ENCODE data around the gene NEDD9. TPM values are rescaled to one million over a fixed set of nuclear protein-coding genes. Genes with fewer than 3 reads are reported as not detected.

The NEDD9 gene
- total and polyA plus RNA-seq, 2 of the 13 experiments (the other 11 are each of a cell fraction or from before 2014, with no cell fraction given) = 27.1 to 389 TPM

DNA sequence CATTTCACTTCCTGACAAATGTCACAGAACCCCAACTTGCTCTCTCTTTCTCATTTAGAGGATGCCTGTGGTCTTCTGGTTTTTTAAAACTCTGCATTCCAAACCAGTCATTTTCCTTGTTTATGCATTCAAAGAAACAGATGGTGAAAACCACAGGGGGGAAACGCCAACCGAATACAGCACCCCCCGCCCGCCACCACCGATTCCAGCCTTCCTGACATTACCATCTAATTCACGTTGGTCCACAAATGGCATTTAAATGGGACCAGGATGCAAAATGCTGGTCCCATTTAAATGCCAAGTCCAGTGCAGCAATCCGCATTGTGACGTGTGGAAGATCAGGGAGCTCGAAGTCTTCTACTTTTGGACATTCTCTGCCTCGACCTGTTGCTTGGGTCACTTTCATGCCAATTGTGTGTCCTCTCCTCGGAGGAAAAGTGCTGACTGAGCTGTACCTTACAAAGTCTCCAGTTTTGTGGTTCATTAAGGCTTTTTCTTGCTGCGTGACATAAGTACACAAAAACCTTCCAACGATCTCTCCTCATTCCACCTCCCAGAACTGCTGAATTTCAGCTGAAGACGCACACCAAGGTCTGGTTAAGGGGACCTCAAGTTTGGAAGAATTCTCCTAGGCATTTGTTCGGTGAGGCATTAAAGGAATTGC lies 35.8 kb downstream of the NEDD9 start:
- ChIA-PET POLR2A (no interaction called here), CTCF (ENCODE audit: low intra/inter-chr PET ratio, low total read pairs) (no interaction called here)
- Histone ChIP-seq H3K36me3 (replicated peaks in 1 of 2; ENCODE audit: control insufficient read depth in 1 of 2, insufficient read depth in 2 of 2, low read length in 2 of 2) (peaks cover 37 to 85% of the 10 kb centered on the region in 2 experiments), H3K79me2 (ENCODE audit: insufficient read depth, low read length) (peaks cover 71% of the 10 kb centered on the region), H3K27ac (ENCODE audit: extremely low read length, insufficient read depth, low read length) (peak overlapping the region; percentile 41), H3K9ac (ENCODE audit: insufficient read depth, low read depth, low read length) (no peak overlapping the region), H2AFZ (ENCODE audit: low read length) (no peak overlapping the region), H3K4me1 (ENCODE audit: insufficient read depth, low read length) (peaks cover 64% of the 10 kb centered on the region), H3K4me2 (ENCODE audit: low read depth, low read length) (no peak overlapping the region), H3K9me3 (ENCODE audit: low read length) (no peaks in the 10 kb centered on the region), H4K20me1 (ENCODE audit: insufficient read depth, low read length) (peaks cover 88% of the 10 kb centered on the region), H3K27me3 (ENCODE audit: control insufficient read depth in 1 of 2, insufficient read depth in 2 of 2, low read length in 2 of 2) (no peaks in the 10 kb centered on the region), H3K4me3 (replicated peaks in 1 of 3; ENCODE audit: insufficient read depth in 1 of 3, low read depth in 2 of 3, low read length in 3 of 3) (no peak overlapping the region)
- FAIRE-seq (no peak), DNase-seq (ENCODE audit: low spot score) (no peak), ATAC-seq (no peak)
- intact Hi-C loops (cut with micrococcal nuclease; ENCODE audit: unreplicated experiment) = no loop called here
- WGBS (ENCODE audit: low lambda C conversion rate) = 94% methylated on average over 15 of the region's 15 CpGs
- no TSS peak for BruUV-seq (replicated peaks)
- in situ Hi-C loops (cut with HindIII; ENCODE audit: extremely low pct_ligation_motif_present, low pct_unique_long_range_greater_than_20kb) = no loop called here
- TF ChIP-seq AKAP8 (CRISPR knock-in tag; IDR thresholded peaks at IDR 0.05) (no peak), ZNF766 (CRISPR knock-in tag; IDR thresholded peaks at IDR 0.05; ENCODE audit: borderline replicate concordance) (no peak), ZKSCAN8 (CRISPR knock-in tag; IDR thresholded peaks at IDR 0.05; ENCODE audit: borderline replicate concordance) (no peak), RBFOX2 (IDR thresholded peaks at IDR 0.05; ENCODE audit: low read depth, low read length) (no peak), ZNF605 (CRISPR knock-in tag; IDR thresholded peaks at IDR 0.05) (0 out of 2 replicates have a peak, but pooled peaks have one; percentile 29), GATAD1 (CRISPR knock-in tag; IDR thresholded peaks at IDR 0.05) (no peak), POLR2AphosphoS5 (IDR thresholded peaks at IDR 0.05; ENCODE audit: low read depth, low read length) (peak; percentile 41; the same call in 1 of the 2 replicates), ZNF337 (CRISPR knock-in tag; IDR thresholded peaks at IDR 0.05; ENCODE audit: borderline replicate concordance, low read depth) (no peak), ZSCAN21 (CRISPR knock-in tag; IDR thresholded peaks at IDR 0.05; ENCODE audit: borderline replicate concordance) (0 out of 2 replicates have a peak, but pooled peaks have one; percentile 17), CBX2 (IDR thresholded peaks at IDR 0.05; ENCODE audit: low read depth, low read length) (no peak), CBX2 (CRISPR knock-in tag; IDR thresholded peaks at IDR 0.05; ENCODE audit: low read depth) (no peak), PRPF4 (IDR thresholded peaks at IDR 0.05; ENCODE audit: low read depth, low read length, poor library complexity, severe bottlenecking) (peak; percentile 66), TCF12 (IDR thresholded peaks at IDR 0.05) (no peak), TCF12 (CRISPR knock-in tag; IDR thresholded peaks at IDR 0.05) (no peak), SP1 (IDR thresholded peaks at IDR 0.05) (no peak), SP1 (CRISPR knock-in tag; IDR thresholded peaks at IDR 0.05) (no peak), SIN3A (IDR thresholded peaks at IDR 0.05; ENCODE audit: borderline replicate concordance, low read depth, low read length) (no peak), ZNF382 (CRISPR knock-in tag; IDR thresholded peaks at IDR 0.05; ENCODE audit: borderline replicate concordance) (no peak)
- TF ChIP-seq, protein P1, sequence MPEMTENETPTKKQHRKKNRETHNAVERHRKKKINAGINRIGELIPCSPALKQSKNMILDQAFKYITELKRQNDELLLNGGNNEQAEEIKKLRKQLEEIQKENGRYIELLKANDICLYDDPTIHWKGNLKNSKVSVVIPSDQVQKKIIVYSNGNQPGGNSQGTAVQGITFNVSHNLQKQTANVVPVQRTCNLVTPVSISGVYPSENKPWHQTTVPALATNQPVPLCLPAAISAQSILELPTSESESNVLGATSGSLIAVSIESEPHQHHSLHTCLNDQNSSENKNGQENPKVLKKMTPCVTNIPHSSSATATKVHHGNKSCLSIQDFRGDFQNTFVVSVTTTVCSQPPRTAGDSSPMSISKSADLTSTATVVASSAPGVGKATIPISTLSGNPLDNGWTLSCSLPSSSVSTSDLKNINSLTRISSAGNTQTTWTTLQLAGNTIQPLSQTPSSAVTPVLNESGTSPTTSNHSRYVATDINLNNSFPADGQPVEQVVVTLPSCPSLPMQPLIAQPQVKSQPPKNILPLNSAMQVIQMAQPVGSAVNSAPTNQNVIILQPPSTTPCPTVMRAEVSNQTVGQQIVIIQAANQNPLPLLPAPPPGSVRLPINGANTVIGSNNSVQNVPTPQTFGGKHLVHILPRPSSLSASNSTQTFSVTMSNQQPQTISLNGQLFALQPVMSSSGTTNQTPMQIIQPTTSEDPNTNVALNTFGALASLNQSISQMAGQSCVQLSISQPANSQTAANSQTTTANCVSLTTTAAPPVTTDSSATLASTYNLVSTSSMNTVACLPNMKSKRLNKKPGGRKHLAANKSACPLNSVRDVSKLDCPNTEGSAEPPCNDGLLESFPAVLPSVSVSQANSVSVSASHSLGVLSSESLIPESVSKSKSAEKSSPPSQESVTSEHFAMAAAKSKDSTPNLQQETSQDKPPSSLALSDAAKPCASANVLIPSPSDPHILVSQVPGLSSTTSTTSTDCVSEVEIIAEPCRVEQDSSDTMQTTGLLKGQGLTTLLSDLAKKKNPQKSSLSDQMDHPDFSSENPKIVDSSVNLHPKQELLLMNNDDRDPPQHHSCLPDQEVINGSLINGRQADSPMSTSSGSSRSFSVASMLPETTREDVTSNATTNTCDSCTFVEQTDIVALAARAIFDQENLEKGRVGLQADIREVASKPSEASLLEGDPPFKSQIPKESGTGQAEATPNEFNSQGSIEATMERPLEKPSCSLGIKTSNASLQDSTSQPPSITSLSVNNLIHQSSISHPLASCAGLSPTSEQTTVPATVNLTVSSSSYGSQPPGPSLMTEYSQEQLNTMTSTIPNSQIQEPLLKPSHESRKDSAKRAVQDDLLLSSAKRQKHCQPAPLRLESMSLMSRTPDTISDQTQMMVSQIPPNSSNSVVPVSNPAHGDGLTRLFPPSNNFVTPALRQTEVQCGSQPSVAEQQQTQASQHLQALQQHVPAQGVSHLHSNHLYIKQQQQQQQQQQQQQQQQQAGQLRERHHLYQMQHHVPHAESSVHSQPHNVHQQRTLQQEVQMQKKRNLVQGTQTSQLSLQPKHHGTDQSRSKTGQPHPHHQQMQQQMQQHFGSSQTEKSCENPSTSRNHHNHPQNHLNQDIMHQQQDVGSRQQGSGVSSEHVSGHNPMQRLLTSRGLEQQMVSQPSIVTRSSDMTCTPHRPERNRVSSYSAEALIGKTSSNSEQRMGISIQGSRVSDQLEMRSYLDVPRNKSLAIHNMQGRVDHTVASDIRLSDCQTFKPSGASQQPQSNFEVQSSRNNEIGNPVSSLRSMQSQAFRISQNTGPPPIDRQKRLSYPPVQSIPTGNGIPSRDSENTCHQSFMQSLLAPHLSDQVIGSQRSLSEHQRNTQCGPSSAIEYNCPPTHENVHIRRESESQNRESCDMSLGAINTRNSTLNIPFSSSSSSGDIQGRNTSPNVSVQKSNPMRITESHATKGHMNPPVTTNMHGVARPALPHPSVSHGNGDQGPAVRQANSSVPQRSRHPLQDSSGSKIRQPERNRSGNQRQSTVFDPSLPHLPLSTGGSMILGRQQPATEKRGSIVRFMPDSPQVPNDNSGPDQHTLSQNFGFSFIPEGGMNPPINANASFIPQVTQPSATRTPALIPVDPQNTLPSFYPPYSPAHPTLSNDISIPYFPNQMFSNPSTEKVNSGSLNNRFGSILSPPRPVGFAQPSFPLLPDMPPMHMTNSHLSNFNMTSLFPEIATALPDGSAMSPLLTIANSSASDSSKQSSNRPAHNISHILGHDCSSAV (CRISPR knock-in tag; IDR thresholded peaks at IDR 0.05; ENCODE audit: borderline replicate concordance) = no peak

All from HepG2 (cell line).